T-helper 9 cell (primary cell): ENCODE measurements around the gene SYT15.
"Not testable (repeated sequence)": the region's sequence is repeated elsewhere in the genome, so short reads cannot be mapped to it uniquely, and the experiment has no call there.

Source experiments
- DNase-seq: peaks from one replicate; pipeline ENCODE4 v3.0.0-alpha.2; 2020

The SYT15 gene

DNA sequence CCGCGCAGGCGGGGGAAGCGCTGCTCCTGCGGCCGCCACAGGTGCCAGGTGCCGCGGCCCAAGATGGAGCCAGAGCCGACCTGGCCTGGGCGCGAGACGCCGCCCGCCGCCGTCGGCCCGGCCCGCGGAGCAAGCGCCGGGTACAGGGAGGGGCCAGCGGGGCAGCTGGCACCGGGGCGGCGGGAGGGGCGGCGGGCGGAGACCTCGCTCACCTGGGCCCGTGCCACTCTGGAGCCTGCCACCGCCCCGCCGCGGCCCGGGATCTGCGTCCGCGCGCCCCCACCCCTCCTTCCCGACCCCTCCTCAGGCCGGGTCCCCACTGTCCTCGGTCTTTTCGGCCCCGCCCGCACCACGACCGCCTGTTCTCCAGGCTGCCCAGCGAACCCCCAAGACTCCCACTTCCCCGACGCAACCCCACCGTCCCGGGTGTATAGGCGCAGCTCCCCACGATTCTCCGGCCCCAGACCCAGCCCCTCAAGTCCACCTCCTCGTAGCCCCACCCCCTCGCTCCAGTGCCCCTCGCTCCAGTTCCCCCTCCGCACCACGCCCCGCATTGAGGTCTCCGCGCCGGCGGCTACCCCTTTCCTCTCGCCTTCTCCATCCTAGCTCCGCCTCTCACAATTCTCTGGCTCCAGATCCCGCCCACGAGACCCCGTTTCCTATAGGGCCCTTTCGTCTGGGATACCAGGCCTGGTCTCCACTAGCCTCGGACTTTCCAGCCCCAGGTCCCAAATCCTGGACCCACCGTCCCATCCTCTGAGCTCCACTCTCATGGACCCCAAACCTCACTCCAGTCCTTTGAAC is 22.2 kb upstream of the SYT15 start, which contains the start of gene GPRIN2:
TSS of gene GPRIN2 (minus strand) at position 144 of the 804 bp plus-strand sequence. CDS start 5,922 bp downstream, outside the sequence.
- DNase-seq = no peak

DNA sequence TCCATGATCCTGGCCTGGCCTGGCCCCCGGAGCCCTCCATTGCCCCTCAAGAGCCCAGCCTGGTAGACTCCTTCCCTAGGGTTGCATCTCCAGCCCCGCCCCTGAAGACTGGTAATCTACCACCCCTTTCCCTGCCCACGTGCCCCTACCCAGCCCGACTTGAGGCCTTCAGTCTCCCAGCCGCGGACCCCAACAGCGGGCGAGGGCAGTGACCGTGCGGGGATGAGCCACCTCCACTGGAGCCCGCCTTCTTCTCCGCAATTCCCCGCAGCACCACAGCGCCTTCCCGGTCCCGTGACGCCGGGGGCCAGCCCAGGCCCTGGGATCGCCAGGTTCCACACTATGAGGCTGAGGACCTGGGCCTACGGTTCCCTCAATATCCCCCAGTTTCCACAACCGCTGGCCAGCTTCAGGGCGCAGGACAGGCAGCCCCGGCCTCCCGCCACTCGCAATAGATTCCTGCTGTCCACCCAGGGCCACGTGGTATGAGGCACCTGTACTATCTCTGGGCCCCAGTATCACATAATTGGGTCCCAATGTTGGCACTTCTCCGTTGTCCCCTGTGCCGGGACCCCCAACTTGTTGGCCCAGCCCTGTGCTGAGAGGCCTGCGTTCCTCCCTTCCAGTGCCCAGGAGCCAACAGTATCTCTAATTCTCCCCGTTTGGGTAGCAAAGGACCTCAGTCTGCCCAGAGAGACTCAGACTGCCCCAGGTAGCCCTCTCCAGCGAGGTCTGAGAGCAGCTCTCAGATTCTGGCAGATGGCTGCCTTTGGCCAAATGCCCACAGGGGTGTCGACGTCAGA is 21.4 kb upstream of the SYT15 start:
- no peak for DNase-seq

DNA sequence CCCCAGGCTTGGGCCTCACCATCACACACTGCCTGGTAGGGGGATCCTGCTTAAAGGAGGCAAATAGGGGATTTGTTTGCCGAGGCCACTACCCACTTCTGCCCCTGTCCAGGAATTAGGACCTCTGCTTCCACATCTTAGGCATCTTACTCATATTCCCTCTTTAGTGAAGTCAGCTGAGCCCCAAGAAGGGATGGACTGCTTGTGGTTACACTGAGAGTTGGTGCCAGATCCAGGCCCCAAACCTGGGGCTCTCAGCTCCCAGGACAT is 20.9 kb upstream of the SYT15 start:
- no peak for DNase-seq

DNA sequence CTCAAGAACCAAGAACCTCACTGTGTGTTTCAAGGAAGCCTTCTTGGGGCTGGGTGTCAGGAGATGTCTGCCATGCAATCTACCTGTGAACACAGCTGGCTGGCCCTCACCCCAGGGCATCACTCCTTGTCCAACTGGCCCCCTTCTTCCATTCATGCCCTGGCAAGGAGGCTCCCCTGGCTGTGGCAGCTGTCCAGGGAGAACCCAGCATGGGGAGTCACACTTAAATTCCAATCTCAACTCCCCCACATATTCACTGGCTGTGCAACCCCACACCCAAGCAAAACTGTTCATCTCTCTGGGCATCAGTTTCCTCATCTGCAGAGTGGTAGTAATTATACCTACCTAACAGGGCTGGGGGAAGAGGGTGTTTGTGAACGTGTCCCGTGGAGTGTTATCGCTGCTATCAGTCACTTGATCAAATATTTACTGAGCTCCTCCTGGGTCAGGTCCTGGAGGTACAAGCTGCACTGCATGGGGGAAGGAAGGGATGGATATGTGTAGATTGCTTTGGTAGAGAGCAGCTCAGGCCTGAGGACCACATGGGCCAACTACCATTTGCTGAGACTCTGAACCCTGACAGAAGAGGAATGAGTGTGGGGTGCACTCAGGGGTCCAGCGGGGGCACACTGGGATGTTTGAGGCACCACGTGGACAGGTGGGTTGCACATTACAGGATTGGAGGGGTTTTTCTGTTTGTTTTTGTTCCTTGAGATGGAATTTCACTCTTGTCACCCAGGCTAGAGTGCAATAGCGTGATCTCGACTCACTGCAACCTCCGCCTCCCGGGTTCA is 20.3 kb upstream of the SYT15 start:
- no peak for DNase-seq

DNA sequence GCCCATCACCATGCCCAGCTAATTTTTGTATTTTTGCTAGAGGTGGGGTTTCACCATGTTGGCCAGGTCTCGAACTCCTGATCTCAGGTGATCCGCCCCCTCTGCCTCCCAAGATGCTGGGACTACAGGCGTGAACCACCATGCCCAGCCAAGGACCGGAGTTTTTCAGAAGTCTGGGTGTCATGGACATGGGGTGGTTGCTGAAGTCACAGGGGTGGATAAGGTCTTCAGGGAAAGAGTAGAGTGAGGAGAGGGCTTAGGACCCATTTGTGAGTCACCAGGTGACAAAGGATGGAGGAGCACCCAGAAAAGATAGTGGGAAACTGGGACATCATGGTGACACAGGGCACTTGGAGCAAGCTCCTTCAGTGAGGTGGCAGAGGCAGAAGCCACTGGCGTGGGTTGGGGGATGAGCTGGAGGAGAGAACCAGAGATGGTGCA is 19.7 kb upstream of the SYT15 start:
- DNase-seq = no peak

DNA sequence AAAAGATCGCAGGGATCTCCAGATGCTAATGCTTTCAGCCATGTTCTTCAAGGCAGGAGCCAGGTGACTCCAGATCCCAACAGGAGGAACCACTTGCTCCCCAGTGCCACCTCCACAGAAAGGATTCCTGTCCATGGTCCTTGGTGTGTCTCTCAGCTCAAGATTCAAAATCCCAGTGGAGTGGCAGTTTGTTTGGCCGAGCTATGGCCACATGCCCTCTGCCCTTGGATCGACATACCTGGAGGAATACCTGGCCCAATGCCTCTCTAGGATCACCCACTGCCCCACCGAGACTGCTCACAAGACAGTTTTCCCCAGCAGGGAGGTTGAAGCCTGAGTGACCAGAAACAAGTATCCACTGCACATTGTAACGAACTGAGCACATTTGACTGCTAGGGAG is 18.5 kb upstream of the SYT15 start:
- DNase-seq = no peak

DNA sequence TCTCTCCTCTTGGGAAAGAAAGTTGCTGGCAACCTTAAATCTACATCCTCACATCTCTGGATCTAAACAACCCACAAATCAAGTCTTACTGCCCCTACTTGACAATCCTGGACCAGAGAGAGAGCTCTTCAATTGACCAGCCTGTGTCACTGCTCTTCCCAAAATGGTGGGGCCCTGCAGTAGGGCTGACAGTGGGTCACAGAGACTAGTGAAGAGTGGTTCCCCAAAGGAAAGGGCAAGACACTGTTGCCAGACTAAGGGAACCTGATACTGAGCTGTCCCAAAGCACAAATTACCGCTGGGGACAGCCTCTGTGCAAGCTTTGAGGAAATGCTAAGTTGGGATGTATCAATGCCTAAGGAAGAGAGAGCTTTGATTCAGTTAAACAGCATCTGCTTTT is 18.0 kb upstream of the SYT15 start:
- no peak for DNase-seq

DNA sequence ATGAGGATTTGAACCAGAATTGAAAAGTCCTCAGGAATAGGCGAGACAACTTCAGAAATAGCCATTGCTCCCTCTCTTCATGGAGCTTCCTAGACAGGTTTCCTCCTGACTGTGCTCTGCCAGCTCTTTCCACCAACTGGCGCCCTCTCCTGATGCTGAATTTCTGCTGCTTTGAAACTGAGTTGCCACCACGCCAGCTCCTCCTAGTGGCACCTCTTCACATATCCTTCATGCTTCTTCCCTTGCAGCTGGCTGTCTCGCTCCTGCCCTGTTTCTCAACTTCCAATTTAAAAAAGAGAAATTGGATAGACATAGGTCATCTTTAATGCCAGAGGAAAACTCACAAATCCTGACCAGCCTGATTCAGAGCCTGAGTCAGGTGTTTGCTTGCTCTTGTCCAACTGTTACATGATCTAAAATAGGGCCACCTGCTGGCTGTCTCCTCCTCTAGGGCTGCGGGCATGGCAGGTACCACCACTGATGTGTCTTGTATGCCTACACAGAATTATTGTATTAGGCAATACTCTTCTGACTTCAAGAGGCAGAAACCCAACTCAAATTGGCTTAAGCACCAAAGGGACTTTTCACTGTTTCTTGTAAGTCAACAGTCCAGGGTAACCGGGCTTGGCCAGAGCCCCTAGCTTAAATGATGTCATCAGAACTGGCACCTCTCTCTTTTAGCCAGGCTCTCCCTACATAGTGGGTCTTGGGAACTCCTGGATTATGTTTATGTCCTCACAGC is 13.2 kb upstream of the SYT15 start:
- DNase-seq = peak; percentile 17

DNA sequence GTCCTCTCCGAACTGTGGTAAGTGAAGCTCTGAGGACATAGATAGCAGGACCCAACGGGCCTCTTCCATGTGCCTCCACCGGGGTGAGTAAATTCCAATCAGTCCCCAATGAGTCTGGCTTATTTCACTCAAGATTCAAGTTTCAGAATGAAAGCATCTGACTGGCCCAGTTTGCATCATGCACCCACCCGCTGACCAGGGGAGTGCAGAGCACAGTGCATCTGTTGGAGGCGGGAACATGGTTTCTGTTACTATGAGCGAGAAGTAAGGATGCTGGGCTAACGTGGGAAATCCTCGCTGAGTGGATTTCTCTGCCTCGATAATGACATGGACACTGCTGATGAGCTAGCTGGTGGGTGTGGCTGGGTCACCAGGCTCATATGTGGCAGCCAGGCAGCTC is 11.8 kb upstream of the SYT15 start:
- not testable (repeated sequence) for DNase-seq

DNA sequence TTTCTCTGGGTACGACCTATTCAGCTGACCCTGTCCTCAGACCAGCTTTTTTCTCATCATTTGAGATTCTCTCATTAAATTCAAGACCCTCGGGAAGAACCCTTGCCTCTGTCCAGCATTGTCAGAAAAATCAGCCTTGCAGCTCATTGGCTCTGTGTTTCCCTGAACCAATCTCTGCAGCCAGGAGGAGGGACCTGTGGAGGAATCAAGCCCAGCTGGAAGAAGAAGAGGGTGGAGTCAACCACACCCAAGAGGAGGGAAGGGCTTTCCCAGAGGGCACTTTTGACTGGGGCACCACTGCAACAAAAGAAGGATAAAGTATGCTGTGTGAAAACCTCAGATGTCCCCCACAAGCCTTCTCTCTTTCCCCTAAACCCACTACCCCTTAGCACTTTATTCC is 8.3 kb upstream of the SYT15 start:
- not testable (repeated sequence) for DNase-seq

DNA sequence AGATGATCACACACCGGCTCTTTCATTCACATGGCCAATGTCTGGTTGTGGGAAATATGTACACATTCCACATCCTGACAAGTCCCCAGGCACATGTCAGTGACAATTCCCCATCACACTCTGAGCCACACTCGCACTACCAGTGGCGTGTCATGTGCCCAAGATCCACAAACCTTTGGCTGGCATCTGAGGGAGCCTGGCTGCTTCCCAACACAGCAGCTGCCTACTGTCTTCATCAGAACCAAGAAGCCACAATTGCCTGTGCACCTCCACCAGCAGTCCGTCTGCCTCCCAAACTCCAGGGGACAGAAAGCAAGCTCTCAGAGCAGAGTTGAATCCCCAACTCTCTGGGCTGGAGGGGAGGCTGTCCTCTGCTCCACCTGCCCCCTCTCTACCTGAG is 6.2 kb upstream of the SYT15 start:
- DNase-seq = not testable (repeated sequence)

DNA sequence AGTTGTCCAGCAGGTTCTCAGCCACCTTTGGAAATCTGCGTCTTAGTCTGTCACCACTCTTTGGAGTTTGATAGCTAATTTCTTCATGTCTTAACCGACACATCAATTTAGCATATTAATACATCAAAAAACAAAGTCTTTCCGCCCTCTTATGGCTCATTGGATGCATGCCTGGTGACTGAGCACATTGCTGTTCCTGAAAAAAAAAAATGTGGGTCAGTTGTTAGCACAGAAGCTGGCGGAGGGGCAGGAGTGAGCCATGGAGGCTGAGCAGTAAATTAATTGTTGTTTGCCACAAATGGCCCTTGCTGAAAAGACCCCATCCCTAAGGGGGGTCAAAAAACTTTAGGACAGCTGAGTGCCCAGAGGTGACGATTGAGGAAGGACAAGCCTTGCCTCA is 5.6 kb upstream of the SYT15 start:
- not testable (repeated sequence) for DNase-seq

DNA sequence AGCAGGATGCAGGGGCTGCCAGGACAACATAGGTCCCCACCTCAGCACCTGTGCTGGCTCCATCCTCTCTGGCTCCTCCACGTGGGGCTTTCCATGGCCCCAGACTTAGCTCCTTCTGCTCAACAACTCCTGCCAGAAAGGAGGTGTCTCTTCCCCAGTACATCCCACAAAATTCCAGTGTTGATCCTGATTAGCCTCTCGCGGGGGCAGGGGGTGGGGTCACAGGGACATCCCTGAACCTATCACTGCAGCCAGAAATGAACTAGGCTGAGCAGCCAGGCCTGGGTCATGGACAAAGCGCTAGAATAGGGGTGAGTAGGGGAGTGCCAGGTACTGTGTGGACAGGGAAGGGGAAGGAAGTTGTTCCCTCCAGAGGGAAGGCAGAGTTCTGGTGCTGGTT is 5.0 kb upstream of the SYT15 start:
- DNase-seq = not testable (repeated sequence)

DNA sequence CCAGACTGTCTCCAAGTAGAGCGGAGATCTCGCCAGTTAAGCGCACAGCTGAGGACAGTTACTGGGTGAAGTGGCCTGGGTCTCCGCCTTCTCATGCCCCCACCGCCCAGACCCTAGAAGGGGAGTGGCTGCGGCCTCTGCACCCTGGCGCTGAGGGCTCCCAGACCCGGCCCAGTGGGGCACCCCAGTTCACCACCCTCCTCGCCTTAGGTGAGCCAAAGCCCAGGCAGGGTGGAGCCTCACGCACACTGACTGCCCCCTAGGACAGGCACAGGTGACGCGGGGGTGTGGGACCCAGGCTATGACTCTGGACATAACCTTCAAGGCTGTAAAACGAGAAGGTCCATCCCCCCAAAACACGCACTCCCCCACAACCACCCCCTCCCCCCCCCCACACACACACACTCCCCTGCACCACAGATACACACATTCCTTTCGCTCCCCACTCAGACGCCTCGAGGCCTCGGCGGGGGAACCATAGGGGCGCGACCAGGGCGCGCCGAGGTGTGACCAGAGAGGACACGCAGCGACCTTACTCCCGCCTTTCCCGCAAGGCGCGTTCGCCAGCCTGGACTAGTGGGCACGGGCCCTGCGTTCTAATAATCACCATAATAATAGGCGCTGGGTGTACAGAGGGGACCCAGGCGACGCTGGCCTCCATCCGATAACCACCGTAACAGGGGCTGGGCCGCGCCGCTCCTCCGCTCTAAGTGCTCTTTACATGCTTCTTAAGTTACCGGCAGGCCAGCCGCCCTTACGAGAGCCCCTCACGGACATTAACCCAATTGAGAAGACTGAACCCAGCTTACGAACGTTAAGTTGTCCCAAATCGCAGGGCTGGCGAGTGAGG is 1.1 kb upstream of the SYT15 start:
- not testable (repeated sequence) for DNase-seq

DNA sequence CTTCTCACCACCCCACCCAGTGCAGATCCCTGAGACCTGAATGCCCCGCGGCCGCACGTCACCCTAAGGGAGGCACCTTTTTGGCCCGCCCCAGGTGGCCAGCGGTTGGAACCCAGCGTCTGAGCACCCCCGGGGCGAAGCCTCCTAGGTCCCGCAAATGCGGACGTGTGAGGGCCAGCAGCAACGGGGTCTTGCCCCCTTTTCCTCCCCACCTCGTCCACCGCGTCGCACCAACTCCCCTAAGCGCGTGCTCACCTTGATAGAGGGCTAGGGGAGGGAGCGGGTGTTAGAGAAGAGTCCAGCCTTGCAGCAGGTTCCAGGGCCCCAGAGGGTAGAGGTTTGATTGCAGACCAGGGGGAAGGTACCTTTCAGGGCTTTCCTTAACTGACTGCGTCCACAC is 450 bp downstream of the SYT15 start:
- DNase-seq = not testable (repeated sequence)

DNA sequence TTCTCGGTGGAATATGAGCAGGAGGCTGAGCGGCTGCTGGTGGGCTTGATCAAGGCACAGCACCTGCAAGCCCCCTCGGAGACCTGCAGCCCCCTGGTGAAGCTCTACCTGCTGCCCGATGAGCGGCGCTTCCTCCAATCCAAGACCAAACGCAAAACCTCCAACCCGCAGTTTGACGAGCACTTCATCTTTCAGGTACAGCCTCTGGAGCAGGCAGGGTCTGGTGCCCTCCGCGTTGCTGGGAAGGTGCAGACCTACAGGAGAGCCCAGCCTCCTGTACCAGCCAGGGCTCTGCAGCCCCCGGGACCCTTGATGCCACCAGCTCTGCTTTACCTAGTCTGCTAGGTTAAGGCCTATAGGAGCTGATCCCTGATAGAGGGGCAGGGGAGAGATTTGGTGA is 3.1 kb downstream of the SYT15 start:
- not testable (repeated sequence) for DNase-seq

DNA sequence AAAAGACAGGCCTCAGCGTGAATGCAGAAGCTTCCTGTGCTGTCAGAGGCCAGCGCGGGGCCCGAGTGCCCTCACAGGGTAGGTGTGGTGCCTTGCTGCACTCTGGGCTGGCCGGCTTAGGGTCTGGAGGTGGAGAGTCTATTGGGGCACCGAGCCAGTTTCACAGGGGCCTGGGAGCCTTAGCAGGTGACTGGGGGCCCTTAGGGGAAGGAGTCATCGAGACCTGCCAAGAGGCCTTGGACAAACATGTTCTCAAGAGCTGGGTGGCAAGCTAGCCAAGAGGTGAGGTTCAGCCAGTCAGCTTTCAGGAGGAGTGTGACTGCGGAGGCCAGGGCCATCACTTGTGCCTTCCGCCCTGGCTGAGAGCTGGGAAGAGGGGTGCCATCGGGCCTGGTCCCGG is 3.6 kb downstream of the SYT15 start:
- DNase-seq = not testable (repeated sequence)

DNA sequence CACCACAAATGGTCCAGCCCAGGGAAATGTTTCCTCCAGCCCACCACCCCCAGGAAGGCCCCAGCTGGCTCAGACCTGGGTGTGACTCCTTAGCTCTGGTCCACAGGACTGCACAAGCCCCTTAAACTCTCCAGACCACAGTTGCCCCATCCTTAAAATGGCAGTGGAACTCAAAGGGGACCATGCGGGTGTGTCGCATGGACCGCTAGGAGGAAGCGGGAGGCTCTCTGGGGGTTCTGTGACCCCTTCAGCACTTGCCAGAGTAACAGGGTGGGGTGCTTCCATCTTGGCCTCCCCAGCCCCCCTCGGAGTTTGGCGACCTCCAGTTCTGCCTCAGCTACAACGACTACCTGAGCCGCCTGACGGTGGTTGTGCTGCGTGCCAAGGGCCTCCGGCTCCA is 5.3 kb downstream of the SYT15 start:
- not testable (repeated sequence) for DNase-seq

DNA sequence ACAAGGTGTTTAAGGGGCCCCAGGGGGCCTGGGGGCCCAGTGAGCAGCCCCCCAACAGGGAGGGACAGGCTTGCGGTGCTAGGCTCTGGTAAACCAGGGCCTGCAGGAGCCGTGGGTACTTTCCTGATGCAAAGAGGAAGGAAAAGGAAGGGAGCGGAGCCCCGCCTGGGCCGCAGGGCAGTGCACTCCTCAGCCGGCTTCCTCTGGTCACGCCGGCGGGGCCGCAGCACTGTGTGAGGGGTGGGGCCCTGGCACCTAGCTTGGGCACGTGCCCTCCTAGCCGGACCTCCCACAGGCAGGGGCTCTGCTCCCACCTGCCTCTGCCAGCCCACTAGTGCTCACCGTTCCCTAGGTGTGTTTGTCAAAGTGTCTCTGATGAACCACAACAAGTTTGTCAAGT is 6.3 kb downstream of the SYT15 start:
- not testable (repeated sequence) for DNase-seq

DNA sequence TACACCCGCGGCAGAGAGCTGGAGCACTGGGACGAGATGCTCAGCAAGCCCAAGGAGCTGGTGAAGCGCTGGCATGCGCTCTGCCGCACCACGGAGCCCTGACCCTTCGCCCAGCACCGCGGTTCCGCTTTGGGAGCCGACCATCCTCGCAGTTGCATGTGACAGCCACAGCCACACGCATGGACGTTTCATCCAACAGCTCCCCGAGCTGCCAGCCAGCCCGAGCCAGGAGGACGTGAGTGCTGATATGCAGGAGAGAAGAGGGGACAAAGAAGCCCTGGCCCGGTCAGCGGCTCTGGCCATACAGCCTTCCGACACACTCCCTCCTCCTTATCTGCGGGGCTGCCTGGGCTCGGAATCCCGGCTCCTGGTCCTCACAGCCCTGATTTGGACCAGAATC is 8.6 kb downstream of the SYT15 start:
- DNase-seq = not testable (repeated sequence)

DNA sequence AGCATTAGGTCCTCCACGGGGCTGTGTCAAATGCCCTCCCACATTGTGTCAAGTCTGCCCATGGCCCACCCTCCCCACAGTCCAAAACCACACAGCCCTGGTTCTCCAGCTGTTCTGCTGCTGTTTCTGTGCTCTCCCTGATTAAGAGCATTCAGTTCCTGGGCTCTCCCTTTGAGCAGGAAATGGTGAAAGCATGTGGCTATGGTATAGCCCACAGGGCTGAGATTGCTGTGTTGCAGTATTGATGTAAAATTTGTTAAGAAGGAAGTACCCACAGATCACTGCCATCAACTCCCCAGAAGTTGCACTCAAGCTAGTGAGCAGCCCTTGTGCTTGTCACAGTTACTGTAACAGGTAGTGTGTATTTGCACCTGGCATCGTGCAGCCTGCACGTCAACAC is 9.3 kb downstream of the SYT15 start:
- DNase-seq = not testable (repeated sequence)

DNA sequence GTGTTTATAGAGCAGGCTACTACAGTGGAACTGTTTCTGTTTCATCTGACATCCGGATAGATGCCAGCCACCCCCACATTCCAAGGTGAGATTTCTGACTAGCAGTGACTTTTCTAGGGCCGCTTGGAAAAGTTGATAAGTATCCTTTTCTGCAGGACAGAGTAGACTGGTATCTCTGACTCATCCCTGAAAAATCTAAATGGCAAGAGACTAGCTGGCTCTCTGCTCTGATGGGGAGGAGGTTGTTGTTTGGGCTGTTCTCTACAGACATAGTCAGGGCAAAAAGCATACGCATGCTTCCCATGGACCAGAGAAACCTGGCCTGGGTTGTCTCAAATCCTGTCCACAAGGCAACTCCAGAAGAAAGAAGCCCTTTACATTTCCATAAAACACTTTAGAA is 10.7 kb downstream of the SYT15 start:
- not testable (repeated sequence) for DNase-seq
